Femur (tissue), 1 donor: ENCODE measurements around the gene RAB43.
"Not testable (repeated sequence)": the region's sequence is repeated elsewhere in the genome, so short reads cannot be mapped to it uniquely, and the experiment has no call there.

Experiments
- DNase-seq: peaks from one replicate; pipeline ENCODE4 v3.0.0-alpha.2; 2017

Gene RAB43

DNA sequence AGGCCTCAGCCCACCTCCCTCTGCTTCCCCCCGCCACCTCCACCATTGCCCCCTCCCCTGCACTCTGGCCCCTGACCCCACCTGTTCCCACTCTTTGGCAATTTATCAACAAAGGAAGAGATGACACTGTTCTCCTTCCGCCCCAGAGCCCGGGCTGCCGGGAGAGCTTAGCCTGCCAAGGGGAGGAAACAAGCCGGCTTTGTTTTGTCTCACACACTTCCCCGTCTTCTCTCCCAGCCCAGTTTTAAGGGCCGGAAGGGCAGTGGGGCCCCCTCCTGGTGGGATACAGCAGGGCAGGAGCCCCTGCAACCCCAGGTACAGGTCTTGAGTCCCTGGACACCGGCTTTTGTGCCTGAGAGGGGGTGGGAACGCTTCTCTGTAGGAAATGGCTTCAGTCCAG lies 33.7 kb downstream of the RAB43 start:
- DNase-seq: peak; percentile 67

DNA sequence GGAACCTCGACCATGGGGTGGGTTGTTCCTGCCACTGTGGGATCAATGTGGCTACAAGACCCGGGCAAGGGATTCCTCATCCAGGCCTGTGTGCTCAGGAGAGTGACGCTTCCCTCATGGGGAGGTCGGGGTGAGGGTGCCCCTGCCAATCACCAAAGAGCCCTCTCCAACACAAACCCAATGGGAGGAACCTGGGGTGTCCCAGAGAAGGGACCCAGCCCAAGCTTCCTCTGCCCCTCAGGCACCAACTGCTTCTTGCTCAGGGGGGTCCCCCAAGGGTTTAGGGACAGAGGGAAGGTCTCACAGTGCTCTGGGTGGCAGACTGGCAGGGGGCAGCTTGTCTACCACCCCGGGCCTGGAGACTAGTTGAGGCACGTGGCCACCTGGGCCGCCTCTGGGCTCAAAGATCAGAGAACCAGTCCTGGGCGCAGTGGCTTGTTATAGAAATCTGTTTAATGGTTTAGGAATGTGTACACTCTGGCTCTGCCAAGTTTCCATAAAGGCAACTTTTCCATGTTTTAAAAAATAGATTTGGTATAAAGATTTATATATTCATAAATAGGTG lies 34.4 kb downstream of the RAB43 start:
- DNase-seq: peak; percentile 82

GRCh38 chr3:129085818-129086217 lies 35.8 kb downstream of the RAB43 start:
- DNase-seq: no peak

GRCh38 chr3:129085165-129085715 lies 36.4 kb downstream of the RAB43 start:
- DNase-seq: no peak

DNA sequence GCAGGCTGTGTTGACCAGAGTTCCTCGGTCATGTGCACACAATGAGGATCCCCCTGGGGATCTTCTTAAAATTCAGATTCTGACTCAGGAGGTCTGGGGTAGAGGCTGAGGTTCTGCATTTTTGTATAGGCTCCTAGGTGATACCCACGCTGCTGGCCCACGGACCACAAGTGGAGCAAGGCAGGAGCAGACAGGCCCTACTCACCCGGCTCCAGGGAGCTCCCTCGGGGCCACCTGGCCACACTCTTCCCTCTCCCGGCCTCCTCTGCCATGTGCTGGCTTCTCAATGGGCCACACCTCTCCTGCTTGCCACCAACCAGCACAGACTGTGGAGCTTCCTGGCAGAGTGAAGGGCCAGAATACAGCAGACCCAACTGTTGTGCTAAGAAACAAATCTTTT lies 37.1 kb downstream of the RAB43 start:
- DNase-seq: no peak

GRCh38 chr3:129082026-129082425 lies 39.6 kb downstream of the RAB43 start:
- no peak for DNase-seq

DNA sequence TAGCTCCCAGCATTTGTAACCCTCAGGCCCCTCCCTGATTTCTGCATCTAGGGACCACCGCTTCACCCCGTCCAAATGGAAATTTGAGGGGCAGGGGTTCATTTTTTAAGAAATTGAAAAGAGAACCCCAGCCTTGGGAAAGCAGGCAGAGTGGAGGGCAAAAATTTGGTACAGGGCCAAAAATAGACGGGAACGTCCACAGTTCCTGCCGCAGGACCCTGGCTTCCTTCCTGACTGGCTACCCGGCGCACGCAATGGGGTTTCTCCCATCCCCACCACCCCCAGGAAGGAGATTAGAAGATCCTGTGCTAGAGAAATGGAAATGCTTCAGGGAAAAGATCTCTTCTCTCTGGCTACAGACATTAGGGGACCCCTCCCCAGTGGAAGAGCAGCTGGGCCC lies 40.1 kb downstream of the RAB43 start:
- no peak for DNase-seq

DNA sequence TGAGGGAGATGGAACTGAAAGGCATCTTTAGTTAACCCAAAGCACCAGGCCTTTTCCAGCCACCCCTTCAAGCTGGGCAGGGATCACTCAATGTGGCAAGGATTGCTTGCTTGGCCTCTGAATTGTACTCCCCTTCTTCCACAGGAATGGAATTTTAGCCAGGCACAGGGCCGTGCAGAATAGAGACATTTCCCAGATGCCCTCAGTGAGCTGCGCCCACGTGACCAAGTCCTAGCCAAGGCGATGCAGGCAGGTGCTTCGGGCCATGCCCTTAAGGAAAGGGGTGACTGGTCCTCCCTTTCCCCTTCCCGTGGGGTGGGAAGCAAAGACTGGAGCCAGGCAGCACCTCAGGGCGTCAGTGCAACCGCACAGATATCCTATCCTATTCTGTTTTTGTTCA lies 43.1 kb downstream of the RAB43 start:
- DNase-seq: no peak

- DNase-seq: no peak
These were observed 44.4 kb downstream of the RAB43 start for GRCh38 chr3:129077222-129077621.

GRCh38 chr3:129070086-129070885 lies 51.3 kb downstream of the RAB43 start:
- no peak for DNase-seq

DNA sequence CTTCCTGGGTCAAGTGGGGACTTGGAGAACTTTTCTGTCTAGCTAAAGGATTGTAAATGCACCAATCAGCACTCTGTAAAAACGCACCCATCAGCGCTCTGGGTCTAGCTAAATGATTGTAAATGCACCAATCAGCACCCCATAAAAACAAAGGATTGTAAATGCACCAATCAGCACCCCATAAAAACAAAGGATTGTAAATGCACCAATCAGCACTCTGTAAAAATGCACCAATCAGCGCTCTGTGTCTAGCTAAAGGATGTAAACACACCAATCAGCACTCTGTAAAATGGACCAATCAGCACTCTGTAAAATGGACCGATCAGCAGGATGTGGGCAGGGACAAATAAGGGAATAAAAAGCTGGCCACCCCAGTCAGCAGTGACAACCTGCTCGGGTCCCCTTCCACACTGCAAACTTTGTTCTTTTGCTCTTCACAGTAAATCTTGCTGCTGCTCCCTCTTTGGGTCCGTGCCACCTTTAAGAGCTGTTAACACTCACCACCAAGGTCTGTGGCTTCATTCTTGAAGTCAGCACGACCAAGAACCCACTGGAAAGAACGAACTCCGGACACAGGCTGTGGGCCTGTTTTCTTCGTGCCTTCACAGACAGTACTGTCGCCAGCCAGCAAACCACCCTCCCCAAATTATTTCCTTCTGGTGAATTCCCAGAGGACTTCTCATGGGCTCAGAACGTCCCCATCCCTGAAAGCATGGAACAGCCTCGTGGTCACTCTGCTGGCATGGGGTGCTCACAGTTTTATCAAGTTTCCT lies 52.1 kb downstream of the RAB43 start:
- DNase-seq: not testable (repeated sequence)

- peak; percentile 67 for DNase-seq
These were observed 53.2 kb downstream of the RAB43 start for GRCh38 chr3:129068291-129068886.

DNA sequence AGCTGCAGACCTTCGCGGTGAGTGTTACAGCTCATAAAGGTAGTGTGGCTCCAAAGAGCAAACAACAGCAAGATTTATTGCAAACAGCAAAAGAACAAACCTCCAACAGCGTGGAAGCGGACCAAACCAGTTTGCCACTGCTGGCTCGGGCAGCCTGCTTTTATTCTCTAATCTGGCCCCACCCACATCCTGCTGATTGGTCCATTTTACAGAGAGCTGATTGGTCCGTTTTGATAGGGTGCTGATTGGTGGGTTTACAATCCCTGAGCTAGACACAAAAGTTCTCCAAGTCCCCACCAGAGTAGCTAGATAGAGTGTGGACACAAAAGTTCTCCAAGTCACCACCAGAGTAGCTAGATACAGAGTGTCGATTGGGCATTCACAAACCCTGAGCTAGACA lies 53.9 kb downstream of the RAB43 start:
- not testable (repeated sequence) for DNase-seq

- no peak for DNase-seq
These were observed 55.9 kb downstream of the RAB43 start for GRCh38 chr3:129065720-129066073.

DNA sequence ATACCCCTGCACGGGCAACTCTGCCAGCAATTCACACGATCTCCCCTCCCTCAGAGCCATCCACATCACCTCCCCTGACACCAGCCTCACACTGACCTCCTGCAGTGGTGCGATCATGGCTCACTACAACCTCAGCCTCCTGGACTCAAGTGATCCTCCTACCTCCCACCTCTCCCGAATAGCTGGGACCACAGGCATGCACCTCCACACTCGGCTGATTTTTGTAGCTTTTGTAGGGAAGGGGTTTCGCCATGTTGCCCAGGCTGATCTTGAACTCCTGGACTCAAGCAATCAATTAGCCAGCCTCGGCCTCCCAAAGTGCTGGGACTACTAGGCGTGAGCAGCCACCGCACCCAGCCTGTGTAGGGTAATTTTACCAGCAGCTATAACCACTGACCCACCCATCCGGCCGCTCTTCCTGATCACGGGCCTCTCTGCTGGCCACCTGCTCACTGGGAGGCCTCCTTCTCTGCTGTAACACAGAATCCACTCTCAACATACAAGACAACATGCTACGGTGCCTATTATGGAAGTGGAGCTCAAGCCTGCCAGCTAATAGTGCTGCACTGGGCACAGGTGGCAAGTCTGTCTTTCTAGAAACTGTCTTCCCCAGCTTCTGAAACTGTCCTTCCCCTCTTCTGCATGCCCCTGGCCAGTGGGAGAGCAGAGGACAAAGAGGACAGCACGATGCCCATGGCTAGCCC lies 56.4 kb downstream of the RAB43 start:
- DNase-seq: no peak

DNA sequence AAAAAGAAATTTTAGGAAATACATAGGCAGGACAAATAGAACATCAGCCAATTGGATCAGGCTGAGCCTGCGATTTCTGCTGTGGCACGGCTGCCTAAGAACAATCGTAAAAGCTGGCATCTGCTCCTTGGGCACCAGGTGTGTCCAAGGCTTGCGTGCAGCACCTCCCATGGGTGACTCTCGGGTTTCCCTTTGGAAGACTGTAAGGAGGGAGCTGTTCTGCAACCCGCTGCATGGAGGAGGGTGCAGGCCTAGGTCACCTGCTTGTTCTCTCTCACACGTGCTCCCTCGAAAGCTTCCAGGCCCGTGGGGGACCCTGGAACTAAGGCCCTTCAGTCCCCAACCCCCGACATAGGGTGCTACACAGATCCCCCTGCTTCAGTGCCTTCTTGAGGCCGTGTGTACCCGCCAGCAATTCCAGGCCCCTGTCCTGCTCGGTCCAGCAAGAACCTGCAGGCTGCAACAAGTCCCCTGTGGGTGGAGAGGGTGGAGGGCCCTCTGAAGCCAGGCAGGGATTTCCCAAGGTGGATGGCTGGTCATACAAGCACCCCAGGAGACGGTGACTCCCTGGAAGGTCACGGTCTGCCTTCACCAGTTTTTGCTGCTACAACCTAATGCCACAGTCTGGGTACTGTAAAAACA lies 57.6 kb downstream of the RAB43 start:
- DNase-seq: no peak

DNA sequence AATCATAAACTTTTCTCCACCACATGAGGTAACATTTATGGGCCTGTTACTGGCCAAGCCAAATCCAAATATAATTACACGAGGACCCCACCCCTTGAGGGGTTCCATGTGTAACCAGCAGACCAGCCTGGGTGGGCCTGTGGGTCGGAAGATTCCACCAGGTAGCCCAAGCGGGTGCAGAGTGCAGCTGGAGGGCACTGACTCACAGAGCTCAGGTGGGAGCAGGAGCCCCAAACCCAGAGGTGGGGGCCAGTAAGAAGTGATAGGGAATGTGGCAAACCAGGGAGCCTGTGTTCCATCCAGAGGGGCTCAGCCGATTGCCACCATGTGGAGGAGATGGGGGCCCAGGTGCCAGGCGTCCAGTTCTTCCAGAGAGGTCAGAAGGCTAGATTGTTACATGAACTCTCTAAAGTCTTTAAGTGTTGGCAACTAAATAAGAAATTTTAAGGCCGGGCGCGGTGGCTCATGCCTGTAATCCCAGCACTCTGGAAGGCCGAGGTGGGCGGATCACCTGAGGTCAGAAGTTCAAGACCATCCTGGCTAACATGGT lies 58.4 kb downstream of the RAB43 start:
- DNase-seq: no peak

- no peak for DNase-seq
These were observed 59.4 kb downstream of the RAB43 start for GRCh38 chr3:129061888-129062834.

DNA sequence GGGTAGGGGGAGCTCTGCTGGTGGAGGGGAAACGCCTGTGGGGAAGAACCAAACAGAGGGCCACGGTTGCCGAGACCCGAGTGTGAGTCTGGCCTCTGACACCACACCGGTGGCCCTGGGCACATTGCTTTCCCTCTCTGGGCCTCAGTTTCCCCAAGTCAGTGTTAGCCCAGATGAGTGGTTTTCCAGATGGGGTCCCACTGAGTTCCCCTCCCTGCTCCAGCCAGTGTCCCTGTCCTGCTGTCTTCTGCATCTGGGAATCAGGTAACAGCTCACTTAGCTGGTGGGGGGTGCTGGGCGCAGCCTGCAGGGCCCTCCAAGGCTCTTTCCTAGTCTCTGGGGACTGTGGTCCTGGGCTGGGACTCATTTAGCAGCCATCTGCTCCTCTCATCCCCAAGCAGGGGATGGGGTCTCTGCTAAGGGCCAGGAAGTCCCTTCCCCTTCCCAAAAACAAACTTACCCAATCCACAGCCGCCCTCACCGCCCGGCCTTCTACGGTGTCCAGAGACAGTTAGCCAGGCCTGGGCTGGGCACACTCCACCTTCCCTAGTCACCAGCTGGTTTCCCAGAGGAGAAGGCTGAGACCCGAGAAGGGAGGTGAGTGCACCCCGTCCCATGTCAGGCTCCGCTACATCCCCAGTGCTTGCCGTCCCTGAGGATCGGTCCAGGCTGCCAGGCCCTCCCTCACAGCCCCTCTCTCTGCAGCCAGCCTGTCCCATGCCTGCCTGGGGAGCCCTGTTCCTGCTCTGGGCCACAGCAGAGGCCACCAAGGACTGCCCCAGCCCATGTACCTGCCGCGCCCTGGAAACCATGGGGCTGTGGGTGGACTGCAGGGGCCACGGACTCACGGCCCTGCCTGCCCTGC lies 60.3 kb downstream of the RAB43 start:
- DNase-seq: no peak
